WI38 (cell line): Measurements from ENCODE around the gene INSC.

Source experiments
- H3K4me3 ChIP-seq: 2 replicates; pipeline ENCODE4 v1.5.1; 2011; ENCODE audit warnings: low read depth, mild to moderate bottlenecking, control low read depth, low read length
- CTCF ChIP-seq: IDR thresholded peaks from 2 replicates; pipeline ENCODE4 v1.5.1; 2012; ENCODE audit warnings: low read depth, mild to moderate bottlenecking, control low read depth, low read length

The INSC gene

GRCh38 chr11:15216678-15217077 lies 102.0 kb downstream of the INSC start:
- peak; percentile 27; the same call in 1 of the 2 replicates for TF ChIP-seq CTCF
- H3K4me3 ChIP-seq, result no peak overlapping the region

DNA sequence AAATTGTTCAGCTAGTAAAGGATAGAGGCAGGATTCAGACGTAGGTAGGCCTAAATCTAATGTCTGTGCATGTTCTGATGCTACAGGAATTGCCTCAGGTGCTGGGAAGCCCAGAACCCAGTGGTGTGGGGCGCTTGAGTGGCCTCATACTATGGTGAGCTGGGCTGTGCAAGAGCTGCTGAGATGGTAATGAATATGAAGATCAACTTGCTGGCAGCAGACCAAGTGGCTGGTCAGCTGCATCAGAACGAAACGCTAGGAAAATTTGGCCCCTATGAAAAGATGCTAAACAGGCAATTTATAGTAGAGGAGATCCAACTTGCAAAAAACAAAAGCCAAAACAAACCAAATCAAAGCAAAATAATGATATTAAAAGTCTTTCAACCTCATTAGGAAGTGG lies 102.7 kb downstream of the INSC start:
- no peak for TF ChIP-seq CTCF

GRCh38 chr11:15222777-15223176 lies 108.1 kb downstream of the INSC start:
- no peak for TF ChIP-seq CTCF
- no peak overlapping the region for H3K4me3 ChIP-seq

More for the DNA sequence above, 102.7 kb downstream of the INSC start:
- H3K4me3 ChIP-seq, result no peak overlapping the region

DNA sequence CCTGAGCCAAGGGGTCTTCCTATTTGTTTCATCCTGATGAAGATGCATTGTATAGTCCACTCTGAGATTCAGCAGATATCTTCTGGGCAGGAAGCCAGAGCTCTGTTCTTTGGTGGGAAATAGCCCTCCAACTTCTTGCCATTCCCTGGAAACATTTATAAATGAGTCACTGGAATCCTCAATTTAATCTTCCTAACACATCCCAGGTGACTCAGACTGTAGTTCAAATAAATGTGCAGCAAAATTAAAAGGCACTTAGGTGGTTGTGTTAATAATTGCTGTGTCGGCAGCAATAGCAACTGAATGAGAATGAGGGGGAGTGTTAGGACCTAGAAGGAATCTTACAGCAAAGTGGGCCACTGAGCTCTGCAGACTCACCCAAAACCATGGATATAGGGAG lies 108.6 kb downstream of the INSC start:
- no peak overlapping the region for H3K4me3 ChIP-seq
- no peak for TF ChIP-seq CTCF

DNA sequence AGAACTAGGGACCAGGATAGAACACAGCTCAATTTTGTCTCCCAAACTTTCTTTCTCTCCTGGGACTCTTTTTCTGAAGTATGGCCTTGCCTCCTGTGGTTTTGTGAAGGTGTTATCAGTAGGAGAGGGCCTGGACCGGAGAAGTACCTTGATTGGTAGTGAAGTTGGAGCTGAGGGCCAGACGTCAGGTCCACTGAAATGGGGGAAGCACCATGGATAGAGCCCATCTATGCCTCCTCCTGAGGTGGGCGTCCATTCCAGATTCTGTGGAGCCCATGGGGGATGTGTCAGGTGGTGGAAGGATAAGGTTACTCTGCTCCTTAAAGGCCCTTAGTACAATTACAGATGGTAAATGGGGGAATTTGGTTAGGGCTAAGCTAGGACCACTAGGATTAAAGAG lies 109.7 kb downstream of the INSC start:
- H3K4me3 ChIP-seq, result no peak overlapping the region
- no peak for TF ChIP-seq CTCF

DNA sequence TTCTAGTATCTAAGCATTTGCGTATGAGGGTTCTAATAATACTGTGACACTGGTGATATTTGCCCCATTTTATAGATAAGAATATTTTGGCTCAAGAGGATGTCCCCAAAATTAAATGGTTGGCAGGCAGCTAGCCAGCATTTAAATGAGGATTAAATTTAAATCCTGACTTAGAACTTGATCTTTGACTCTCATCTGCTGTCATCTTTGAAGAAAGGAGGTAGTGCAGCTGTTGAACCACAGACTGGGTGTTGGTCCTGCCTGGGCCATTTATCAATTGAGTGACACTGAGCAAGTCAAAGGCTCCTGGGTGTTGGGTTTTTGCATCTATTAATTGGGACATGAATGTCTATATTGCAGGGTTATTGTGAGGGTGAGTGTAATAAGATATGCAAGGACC lies 112.3 kb downstream of the INSC start:
- no peak overlapping the region for H3K4me3 ChIP-seq
- TF ChIP-seq CTCF, result no peak

DNA sequence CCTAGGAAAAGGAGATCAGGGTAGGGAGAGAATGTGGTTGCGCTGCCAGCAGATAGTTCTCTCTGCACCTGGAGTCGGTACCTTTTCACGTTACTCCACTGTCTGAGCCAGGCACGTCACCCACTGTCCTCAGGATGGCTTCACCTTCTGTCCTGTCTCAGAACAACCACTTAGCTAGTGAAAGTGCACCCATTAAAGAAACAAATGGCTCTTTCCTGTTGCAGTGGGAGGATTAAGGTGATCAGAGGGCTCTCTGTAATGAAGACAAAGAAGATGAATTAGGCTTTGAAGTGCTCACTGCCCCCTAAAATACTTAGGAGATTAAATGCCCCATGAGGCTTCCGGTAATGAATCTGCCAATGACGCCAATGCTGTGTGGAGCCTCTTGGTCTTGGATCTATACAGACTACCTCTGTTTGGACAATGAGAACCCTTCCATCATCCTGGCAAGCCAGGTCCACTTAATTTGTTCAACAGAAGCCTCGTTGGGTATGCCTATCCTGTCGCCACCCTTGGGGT lies 113.7 kb downstream of the INSC start:
- no peak for TF ChIP-seq CTCF
- no peak overlapping the region for H3K4me3 ChIP-seq
